Astrocyte (in vitro differentiated cells and primary cell): ENCODE results near the gene BTG2. TPM values are rescaled to one million over a fixed set of nuclear protein-coding genes. Genes with fewer than 3 reads are reported as not detected.

ENCODE experiments used
- DNase-seq: peaks from one replicate; pipeline ENCODE4 v3.0.0-alpha.2; 2010; ENCODE audit warnings: low read depth
- FAIRE-seq: peaks from 2 replicates; lab custom pipeline; 2011; peaks lifted over from hg19 to GRCh38; lab: Jason Lieb, UNC
- H2AFZ ChIP-seq: 2 replicates; pipeline ENCODE4 v1.6.0; 2012; ENCODE audit warnings: low read depth, low read length, inconsistent platforms
- H3K27ac ChIP-seq: 2 replicates; pipeline ENCODE4 v1.5.1; 2011; ENCODE audit warnings: low read depth, low read length, inconsistent platforms
- H3K27me3 ChIP-seq: 2 replicates; pipeline ENCODE4 v1.6.0; 2011; ENCODE audit warnings: low read length, inconsistent platforms; ENCODE audit not compliant: insufficient read depth
- H3K36me3 ChIP-seq: 2 replicates; pipeline ENCODE4 v1.5.1; 2011; ENCODE audit warnings: low read length, inconsistent platforms; ENCODE audit not compliant: insufficient read depth
- H3K4me1 ChIP-seq: 2 replicates; pipeline ENCODE4 v1.5.1; 2011; ENCODE audit warnings: low read length, inconsistent platforms; ENCODE audit not compliant: insufficient read depth
- H3K4me2 ChIP-seq: 2 replicates; pipeline ENCODE4 v1.6.0; 2012; ENCODE audit warnings: low read length, inconsistent platforms
- H3K4me3 ChIP-seq: 2 replicates; pipeline ENCODE4 v1.5.1; 2011; ENCODE audit warnings: low read depth, mild to moderate bottlenecking, low read length, inconsistent platforms; ENCODE audit not compliant: insufficient read depth
- H3K79me2 ChIP-seq: 2 replicates; pipeline ENCODE4 v1.6.0; 2012; ENCODE audit warnings: mild to moderate bottlenecking, low read length, inconsistent platforms; ENCODE audit not compliant: insufficient read depth
- H3K9ac ChIP-seq: 2 replicates; pipeline ENCODE4 v1.6.0; 2012; ENCODE audit warnings: mild to moderate bottlenecking, low read length, inconsistent platforms
- H3K9me3 ChIP-seq: 2 replicates; pipeline ENCODE4 v1.5.1; 2012; ENCODE audit warnings: low read depth, mild to moderate bottlenecking, low read length, inconsistent platforms; ENCODE audit not compliant: insufficient read depth
- H4K20me1 ChIP-seq: 2 replicates; pipeline ENCODE4 v1.6.0; 2012; ENCODE audit warnings: low read length, inconsistent platforms; ENCODE audit not compliant: insufficient read depth
- H3K27ac Mint-ChIP-seq: one replicate; pipeline ENCODE4 v1.8.0; 2021; ENCODE audit warnings: mild to moderate bottlenecking, mixed read lengths; ENCODE audit not compliant: unreplicated experiment
- H3K27me3 Mint-ChIP-seq: one replicate; pipeline ENCODE4 v1.8.0; 2021; ENCODE audit warnings: low read depth, mixed read lengths; ENCODE audit not compliant: unreplicated experiment
- H3K36me3 Mint-ChIP-seq: one replicate; pipeline ENCODE4 v1.8.0; 2021; ENCODE audit warnings: low read depth, mixed read lengths; ENCODE audit not compliant: unreplicated experiment
- H3K4me1 Mint-ChIP-seq: one replicate; pipeline ENCODE4 v1.8.0; 2021; ENCODE audit warnings: low read depth, mixed read lengths; ENCODE audit not compliant: unreplicated experiment
- H3K4me3 Mint-ChIP-seq: one replicate; pipeline ENCODE4 v1.8.0; 2021; ENCODE audit warnings: mild to moderate bottlenecking, moderate library complexity, mixed read lengths; ENCODE audit not compliant: unreplicated experiment
- H3K9me3 Mint-ChIP-seq: one replicate; pipeline ENCODE4 v1.8.0; 2021; ENCODE audit warnings: mild to moderate bottlenecking, mixed read lengths; ENCODE audit not compliant: unreplicated experiment
- CTCF ChIP-seq: IDR thresholded peaks from 2 replicates; pipeline ENCODE4 v1.5.1; 2011; ENCODE audit warnings: low read depth, mild to moderate bottlenecking, inconsistent platforms, low read length, moderate library complexity; ENCODE audit not compliant: insufficient read depth
- EZH2 ChIP-seq: IDR thresholded peaks from 2 replicates; pipeline ENCODE4 v1.6.1; 2012; ENCODE audit warnings: mild to moderate bottlenecking, low read length, inconsistent platforms; ENCODE audit not compliant: insufficient read depth
- total RNA-seq: library from RNA; stranded (reverse); gene quantifications from 2 replicates; pipeline ENCODE4 v1.2.1, GENCODE V29; 2021

Gene BTG2
- total RNA-seq, 1 donor from 2014 or later: 58.3 TPM

GRCh38 chr1:203340112-203340790 lies 34.9 kb downstream of the BTG2 start:
- H3K4me1 ChIP-seq: no peaks in the 10 kb centered on the region
- Mint-ChIP-seq H3K36me3 (no peaks in the 10 kb centered on the region), H3K27me3 (peaks cover 48% of the 10 kb centered on the region), H3K27ac (no peak overlapping the region), H3K4me1 (no peaks in the 10 kb centered on the region), H3K9me3 (no peaks in the 10 kb centered on the region), H3K4me3 (no peak overlapping the region)
- H3K27me3 ChIP-seq: peaks cover 45% of the 10 kb centered on the region
- no peak for FAIRE-seq
- TF ChIP-seq CTCF: peak; percentile 93
- no peak for TF ChIP-seq EZH2
- no peak overlapping the region for H3K4me2 ChIP-seq
- peak; percentile 56 for DNase-seq
- H3K79me2 ChIP-seq: no peaks in the 10 kb centered on the region
- H4K20me1 ChIP-seq: no peaks in the 10 kb centered on the region
- no peaks in the 10 kb centered on the region for H3K9me3 ChIP-seq
- H3K9ac ChIP-seq: no peak overlapping the region
- no peak overlapping the region for H3K4me3 ChIP-seq
- H2AFZ ChIP-seq: no peak overlapping the region
- no peaks in the 10 kb centered on the region for H3K36me3 ChIP-seq
- H3K27ac ChIP-seq: no peak overlapping the region

- Mint-ChIP-seq H3K36me3 (no peaks in the 10 kb centered on the region), H3K9me3 (no peaks in the 10 kb centered on the region), H3K27ac (no peak overlapping the region), H3K4me1 (no peaks in the 10 kb centered on the region), H3K27me3 (peaks cover 44% of the 10 kb centered on the region), H3K4me3 (no peak overlapping the region)
- Histone ChIP-seq H2AFZ (peak overlapping the region; percentile 46), H4K20me1 (no peaks in the 10 kb centered on the region), H3K9ac (no peak overlapping the region), H3K4me3 (no peak overlapping the region), H3K4me1 (no peaks in the 10 kb centered on the region), H3K9me3 (no peaks in the 10 kb centered on the region), H3K27ac (no peak overlapping the region), H3K79me2 (no peaks in the 10 kb centered on the region), H3K27me3 (peaks cover 42% of the 10 kb centered on the region), H3K36me3 (no peaks in the 10 kb centered on the region), H3K4me2 (no peak overlapping the region)
- FAIRE-seq (no peak), DNase-seq (peak; percentile 27)
- TF ChIP-seq EZH2: no peak
- peak; percentile 73 for TF ChIP-seq CTCF
Measured at GRCh38 chr1:203342192-203342940, 37.0 kb downstream of the BTG2 start.
